IPS-NIHi7 (cell line): ENCODE results near the gene NAB2.
"Not testable (repeated sequence)": the region's sequence is repeated elsewhere in the genome, so short reads cannot be mapped to it uniquely, and the experiment has no call there.

ENCODE experiments used
- DNase-seq: peaks from one replicate; pipeline ENCODE4 v3.0.0; 2012; ENCODE audit warnings: mixed read lengths; ENCODE audit errors: extremely low spot score

NAB2 gene

DNA sequence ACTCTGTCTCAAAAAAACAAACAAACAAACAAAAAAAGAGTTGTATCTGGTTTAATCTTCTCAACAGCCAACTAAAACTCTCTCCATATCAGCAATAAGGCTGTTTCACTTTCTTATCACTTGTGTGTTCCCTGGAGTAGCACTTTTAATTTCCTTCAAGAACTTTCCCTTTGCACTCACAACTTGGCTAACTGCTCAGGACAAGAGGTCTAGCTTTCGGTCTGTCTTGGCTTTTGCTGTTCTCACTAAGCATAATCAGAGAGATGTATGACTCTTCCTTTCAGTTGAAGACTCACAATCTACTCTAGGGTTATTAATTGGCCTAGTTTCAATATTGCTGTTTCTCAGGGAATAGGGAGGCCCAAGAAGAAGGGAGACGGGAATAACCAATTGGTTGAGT is 22.7 kb upstream of the NAB2 start:
- no peak for DNase-seq

GRCh38 chr12:57069523-57069922 is 19.4 kb upstream of the NAB2 start:
- peak; percentile 71 for DNase-seq

- DNase-seq, result no peak
These were observed 16.3 kb upstream of the NAB2 start for GRCh38 chr12:57072661-57073060.

- DNase-seq, result not testable (repeated sequence)
These were observed 15.1 kb upstream of the NAB2 start for GRCh38 chr12:57073566-57074450.

- DNase-seq, result peak; percentile 98
These were observed 10.2 kb upstream of the NAB2 start, which contains the start of gene NEMP1 for GRCh38 chr12:57078519-57079404. Gene NEMP1 (minus strand): TSS chr12:57078791. CDS start chr12:57078745, 46 bp downstream.

GRCh38 chr12:57079821-57080220 is 9.1 kb upstream of the NAB2 start:
- DNase-seq, result no peak

DNA sequence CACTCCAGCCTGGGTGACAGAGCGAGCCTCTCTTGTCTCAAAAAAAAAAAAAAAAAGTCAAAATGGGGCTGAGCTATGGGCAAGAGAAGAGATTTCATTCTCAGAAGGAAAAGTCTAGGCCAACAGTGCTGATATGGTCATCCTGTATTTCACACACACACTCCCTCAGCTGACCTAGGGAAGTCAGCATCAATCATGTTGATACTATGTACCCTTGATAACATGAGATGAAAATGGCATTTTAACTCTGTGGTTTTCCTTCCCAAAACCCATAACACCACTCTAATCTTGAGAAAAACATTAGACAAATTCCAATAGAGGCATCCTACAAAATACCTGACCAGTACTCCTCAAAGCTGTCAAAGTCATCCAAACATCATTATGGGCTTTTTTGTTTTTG is 8.1 kb upstream of the NAB2 start:
- DNase-seq, result no peak

DNA sequence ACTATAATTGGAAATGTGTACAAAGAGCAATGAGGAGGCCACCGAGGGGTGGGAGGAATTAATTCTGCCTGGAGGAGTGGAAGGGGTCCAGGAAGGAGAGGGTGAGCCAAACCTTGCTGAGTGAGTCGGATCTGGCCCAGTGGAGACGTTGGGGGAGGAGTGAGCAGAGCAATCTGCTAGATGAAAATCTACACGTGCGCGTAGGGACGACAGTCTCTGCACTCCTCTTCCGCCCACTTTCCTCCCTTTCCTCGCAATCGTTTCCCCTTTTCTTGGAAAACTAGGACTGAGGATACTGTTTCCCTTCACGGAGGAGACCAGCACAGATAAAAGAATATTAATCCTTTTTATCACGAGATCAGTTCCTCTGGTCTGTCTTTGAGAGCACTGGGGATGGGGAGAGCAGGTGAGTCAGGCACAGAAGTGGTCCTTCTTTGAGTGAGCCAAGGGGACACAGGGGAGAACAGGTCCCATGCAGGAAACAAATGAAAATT is 2.9 kb upstream of the NAB2 start:
- no peak for DNase-seq

DNA sequence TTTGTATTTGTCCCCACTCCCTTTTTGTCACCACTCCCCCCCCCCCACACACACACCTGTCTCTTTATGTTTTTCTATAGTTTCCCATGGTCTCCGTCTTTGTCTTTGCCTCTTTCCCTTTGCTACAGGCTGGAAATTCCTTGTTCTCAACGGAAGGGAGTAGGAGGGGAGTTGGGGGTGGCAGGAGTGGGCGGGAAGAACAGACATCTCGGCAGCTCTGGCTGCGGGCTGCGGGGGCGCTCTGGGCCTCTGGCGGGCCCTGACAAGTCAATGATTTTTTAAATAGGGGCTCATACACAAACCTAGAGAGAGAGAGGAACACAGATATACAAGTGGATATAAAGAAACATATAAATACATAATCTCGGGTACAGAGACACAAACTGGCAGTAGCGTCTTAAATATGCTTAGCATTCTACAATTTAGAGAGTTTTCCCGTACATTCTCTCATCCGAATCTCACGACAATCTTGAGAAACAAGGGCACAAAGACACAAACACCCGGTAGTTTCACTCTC is 2.4 kb upstream of the NAB2 start:
- DNase-seq, result peak; percentile 77

DNA sequence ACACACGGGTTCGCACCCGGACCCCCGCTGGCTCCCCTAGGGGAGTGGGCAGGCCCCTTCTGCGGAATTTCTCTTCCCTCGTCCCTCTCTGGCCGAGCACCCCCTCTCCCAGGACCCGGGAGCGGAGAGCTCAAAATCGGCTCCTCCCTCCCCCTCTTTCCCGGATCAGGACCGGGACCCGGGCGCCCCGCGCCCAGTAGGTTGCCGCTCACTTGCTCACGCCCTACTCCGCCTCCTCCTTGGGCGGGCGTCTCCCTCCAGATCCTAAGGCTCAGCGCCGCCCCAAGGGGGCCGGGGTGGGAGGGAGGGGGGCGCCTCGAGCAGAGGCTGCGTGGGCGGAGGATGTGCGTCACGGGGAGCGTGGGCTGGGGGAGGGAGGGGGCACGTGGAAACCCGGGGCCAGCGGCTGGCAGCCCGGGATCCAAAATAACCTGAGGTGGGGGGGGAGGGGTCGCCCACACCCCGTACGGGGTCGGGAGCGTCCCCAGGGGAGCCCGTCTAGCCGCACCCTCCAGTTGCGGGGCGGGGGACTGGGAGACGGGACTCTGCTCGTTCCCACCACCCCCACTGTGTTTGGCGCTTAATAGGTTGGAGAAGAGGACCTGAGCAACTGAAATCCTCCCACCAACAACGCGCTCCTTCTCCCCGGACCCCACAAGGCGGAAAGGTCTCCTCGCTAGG is 1.8 kb upstream of the NAB2 start:
- peak; percentile 68 for DNase-seq

GRCh38 chr12:57087691-57088353 is 1.1 kb upstream of the NAB2 start:
- DNase-seq, result peak; percentile 78

DNA sequence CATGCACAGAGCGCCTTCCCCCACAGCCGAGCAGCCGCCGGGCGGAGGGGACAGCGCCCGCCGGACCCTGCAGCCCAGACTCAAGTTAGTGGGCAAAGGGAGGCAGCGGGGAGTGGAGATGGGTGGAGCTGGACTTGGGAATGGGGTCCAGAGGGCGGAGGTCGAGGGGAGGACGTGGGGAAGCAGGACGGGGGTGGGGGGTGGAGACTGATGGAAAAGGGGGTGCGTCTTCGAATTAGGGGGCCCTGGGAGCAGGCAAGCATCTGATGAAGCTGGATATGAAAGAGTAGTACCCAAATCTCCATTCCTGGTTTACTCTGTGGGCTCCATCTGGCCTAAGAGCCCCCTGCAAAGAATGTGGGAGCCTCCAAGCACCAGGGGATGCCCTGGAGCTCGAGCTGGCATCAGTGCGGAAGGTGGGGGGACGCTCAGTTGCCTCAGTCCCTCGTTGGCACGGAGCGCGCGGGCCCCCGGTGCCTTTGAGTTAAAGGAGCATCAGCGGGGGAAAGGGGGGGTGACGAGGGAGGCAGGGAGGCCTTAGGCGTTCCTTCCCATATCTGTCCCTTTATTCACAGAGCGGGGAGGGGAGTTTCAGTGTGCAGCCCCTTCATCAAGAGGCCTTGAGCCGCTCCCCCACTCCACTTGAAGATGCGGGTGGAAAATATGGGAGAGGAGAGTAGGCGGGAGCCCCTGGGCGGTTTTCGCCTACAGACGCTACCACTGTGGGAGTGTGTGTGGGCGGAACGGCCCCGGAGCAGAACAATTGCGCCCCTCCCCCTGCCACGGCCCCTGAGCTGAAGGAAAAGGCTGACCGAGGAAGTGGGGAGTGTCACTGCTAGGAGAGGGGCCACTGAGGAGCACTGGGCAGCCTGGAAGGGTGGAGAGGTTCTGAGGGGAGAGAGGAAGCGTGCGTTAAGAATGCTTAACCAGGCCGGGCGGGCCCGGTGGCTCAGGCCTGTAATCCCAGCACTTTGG is 644 bp downstream of the NAB2 start:
- DNase-seq, result no peak

DNA sequence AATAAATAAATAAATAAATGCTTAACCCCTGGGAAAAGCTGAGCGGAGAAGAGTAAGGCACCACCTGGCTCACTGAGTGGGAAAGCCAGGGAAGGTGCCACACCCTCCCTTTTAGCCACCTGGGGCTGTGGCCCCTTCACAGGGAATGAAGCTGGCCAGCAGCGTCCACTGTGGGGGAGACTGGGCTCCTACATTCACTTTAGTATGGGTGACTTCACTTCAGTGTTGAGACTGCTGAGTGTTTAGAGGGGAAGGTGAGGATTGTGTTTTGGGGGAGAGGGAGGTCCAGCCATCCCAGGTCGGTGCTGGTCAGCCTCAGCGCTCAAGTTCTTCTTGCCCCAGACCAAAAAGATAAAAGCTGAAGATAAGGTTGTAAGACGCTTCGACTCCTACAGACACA is 1.6 kb downstream of the NAB2 start:
- no peak for DNase-seq

DNA sequence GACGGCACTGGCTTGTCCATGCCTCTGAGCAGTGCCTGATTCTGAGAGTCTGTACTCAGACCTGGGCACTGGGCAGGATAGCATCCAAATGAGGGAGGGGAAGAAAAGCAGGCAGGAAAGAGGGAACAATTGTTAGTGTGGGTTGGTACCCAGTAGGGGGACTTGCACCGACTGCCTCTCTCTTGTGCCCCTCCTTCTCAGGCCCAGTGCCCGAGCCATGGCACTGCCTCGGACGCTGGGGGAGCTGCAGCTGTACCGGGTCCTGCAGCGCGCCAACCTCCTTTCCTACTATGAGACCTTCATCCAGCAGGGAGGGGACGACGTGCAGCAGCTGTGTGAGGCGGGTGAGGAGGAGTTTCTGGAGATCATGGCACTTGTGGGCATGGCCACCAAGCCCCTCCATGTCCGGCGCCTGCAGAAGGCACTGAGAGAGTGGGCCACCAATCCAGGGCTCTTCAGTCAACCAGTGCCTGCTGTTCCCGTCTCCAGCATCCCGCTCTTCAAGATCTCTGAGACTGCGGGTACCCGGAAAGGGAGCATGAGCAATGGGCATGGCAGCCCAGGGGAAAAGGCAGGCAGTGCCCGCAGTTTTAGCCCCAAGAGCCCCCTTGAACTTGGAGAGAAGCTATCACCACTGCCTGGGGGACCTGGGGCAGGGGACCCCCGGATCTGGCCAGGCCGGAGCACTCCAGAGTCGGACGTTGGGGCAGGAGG is 2.2 kb downstream of the NAB2 start:
- no peak for DNase-seq

DNA sequence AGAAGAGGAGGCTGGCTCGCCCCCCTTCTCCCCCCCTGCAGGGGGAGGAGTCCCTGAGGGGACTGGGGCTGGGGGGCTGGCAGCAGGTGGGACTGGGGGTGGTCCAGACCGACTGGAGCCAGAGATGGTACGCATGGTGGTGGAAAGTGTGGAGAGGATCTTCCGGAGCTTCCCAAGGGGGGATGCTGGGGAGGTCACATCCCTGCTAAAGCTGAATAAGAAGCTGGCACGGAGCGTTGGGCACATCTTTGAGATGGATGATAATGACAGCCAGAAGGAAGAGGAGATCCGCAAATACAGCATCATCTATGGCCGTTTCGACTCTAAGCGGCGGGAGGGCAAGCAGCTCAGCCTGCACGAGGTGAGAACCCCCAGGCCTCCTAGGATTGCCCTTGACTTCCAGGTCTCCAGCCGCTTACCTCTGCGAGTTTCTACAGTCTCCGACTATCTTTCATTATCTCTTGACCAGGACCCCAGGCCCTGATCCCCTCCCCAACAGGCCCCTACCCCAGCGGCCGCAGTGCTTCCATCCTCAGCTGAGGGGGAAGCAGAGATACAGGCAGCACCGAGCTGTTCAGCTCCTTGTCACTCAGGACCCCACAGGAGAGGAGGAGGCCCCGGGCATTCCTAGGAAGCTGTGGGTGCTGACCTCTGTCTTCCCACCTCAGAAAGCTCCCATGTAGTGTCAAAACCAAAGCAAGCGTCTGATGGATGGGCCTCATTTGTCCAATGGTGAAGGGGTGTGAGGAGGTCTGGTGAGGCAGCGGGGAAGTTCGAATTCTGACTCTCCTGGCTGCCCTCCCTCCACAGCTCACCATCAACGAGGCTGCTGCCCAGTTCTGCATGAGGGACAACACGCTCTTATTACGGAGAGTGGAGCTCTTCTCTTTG is 3.0 kb downstream of the NAB2 start:
- DNase-seq, result no peak

- no peak for DNase-seq
These were observed 3.6 kb downstream of the NAB2 start for GRCh38 chr12:57092529-57092862.

DNA sequence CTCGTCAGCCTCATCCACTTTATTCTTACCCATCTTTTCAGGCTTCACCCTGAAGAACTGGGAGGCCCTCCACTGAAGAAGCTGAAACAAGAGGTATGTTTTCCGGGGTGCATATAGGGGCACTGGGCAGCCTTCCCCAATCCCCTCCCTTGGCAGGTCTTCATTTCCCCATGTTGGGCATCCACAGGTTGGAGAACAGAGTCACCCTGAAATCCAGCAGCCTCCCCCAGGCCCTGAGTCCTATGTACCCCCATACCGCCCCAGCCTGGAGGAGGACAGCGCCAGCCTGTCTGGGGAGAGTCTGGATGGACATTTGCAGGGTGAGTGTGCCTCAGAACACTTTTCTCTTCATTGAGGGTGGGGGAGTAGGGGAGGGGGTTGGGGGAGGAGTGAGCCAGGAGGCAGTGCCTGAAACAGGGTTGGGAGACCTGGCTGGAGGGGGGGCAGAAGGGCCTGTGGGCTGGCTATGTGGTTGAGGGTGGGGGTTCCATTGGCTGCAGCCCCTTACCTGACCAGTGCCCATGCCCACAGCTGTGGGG is 4.0 kb downstream of the NAB2 start:
- no peak for DNase-seq
